Measurements from ENCODE around the gene DRD3.

DRD3 gene

GRCh38 chr3:114176487-114176886 is 2.4 kb downstream of the DRD3 start:
- no peaks in the 10 kb centered on the region for H4K20me1 ChIP-seq (ENCODE audit: control insufficient read depth, insufficient read depth, low read depth, low read length)
- no peak overlapping the region for H3K4me2 ChIP-seq (ENCODE audit: low read length)
- no peak overlapping the region for H3K27ac ChIP-seq (ENCODE audit: low read depth, low read length)
- no peaks in the 10 kb centered on the region for H3K79me2 ChIP-seq (ENCODE audit: control insufficient read depth, low read length)
- H3F3A ChIP-seq (ENCODE audit: control insufficient read depth, insufficient read depth), result no peaks in the 10 kb centered on the region
- H3K9me3 ChIP-seq (ENCODE audit: control insufficient read depth, insufficient read depth, low read length), result no peaks in the 10 kb centered on the region
- H3K4me1 ChIP-seq (ENCODE audit: control insufficient read depth, low read length), result no peaks in the 10 kb centered on the region
- TF ChIP-seq CTCF (IDR thresholded peaks at IDR 0.05; ENCODE audit: low read depth, low read length, poor library complexity, severe bottlenecking) (no peak), EZH2phosphoT487 (IDR thresholded peaks at IDR 0.05; ENCODE audit: borderline replicate concordance, low read length) (no peak)
- no peaks in the 10 kb centered on the region for H3K9me2 ChIP-seq (replicated peaks; ENCODE audit: control insufficient read depth, low read length)
- H3K36me3 ChIP-seq (ENCODE audit: control insufficient read depth, low read length), result no peaks in the 10 kb centered on the region
- H3K27me3 ChIP-seq (ENCODE audit: control insufficient read depth, low read length), result peaks cover 15% of the 10 kb centered on the region
- no peak overlapping the region for H3K4me3 ChIP-seq (ENCODE audit: low read length)

GRCh38 chr3:114175204-114175987 is 3.5 kb downstream of the DRD3 start:
- Histone ChIP-seq H3K9me3 (ENCODE audit: control insufficient read depth, insufficient read depth, low read length) (no peaks in the 10 kb centered on the region), H3K36me3 (ENCODE audit: control insufficient read depth, low read length) (no peaks in the 10 kb centered on the region), H3F3A (ENCODE audit: control insufficient read depth, insufficient read depth) (no peaks in the 10 kb centered on the region), H3K4me2 (ENCODE audit: low read length) (no peak overlapping the region), H3K4me3 (ENCODE audit: low read length) (no peak overlapping the region), H3K9me2 (replicated peaks; ENCODE audit: control insufficient read depth, low read length) (no peaks in the 10 kb centered on the region), H3K4me1 (ENCODE audit: control insufficient read depth, low read length) (no peaks in the 10 kb centered on the region), H4K20me1 (ENCODE audit: control insufficient read depth, insufficient read depth, low read depth, low read length) (no peaks in the 10 kb centered on the region), H3K79me2 (ENCODE audit: control insufficient read depth, low read length) (no peaks in the 10 kb centered on the region), H3K27me3 (ENCODE audit: control insufficient read depth, low read length) (peaks cover 14% of the 10 kb centered on the region), H3K27ac (ENCODE audit: low read depth, low read length) (no peak overlapping the region)
- TF ChIP-seq EZH2phosphoT487 (IDR thresholded peaks at IDR 0.05; ENCODE audit: borderline replicate concordance, low read length), result no peak
- no peak for TF ChIP-seq CTCF (IDR thresholded peaks at IDR 0.05; ENCODE audit: low read depth, low read length, poor library complexity, severe bottlenecking)

GRCh38 chr3:114171677-114172076 is 7.2 kb downstream of the DRD3 start:
- no peaks in the 10 kb centered on the region for H3K9me2 ChIP-seq (replicated peaks; ENCODE audit: control insufficient read depth, low read length)
- no peak overlapping the region for H3K27ac ChIP-seq (ENCODE audit: low read depth, low read length)
- no peaks in the 10 kb centered on the region for H3K9me3 ChIP-seq (ENCODE audit: control insufficient read depth, insufficient read depth, low read length)
- no peaks in the 10 kb centered on the region for H3K4me1 ChIP-seq (ENCODE audit: control insufficient read depth, low read length)
- H3K36me3 ChIP-seq (ENCODE audit: control insufficient read depth, low read length), result no peaks in the 10 kb centered on the region
- peaks cover 5% of the 10 kb centered on the region; the same call in 1 of the 2 replicates for H3K27me3 ChIP-seq (ENCODE audit: control insufficient read depth, low read length)
- no peaks in the 10 kb centered on the region for H4K20me1 ChIP-seq (ENCODE audit: control insufficient read depth, insufficient read depth, low read depth, low read length)
- H3F3A ChIP-seq (ENCODE audit: control insufficient read depth, insufficient read depth), result no peaks in the 10 kb centered on the region
- H3K79me2 ChIP-seq (ENCODE audit: control insufficient read depth, low read length), result no peaks in the 10 kb centered on the region
- H3K4me2 ChIP-seq (ENCODE audit: low read length), result no peak overlapping the region
- no peak overlapping the region for H3K4me3 ChIP-seq (ENCODE audit: low read length)
- no peak for TF ChIP-seq EZH2phosphoT487 (IDR thresholded peaks at IDR 0.05; ENCODE audit: borderline replicate concordance, low read length)
- TF ChIP-seq CTCF (IDR thresholded peaks at IDR 0.05; ENCODE audit: low read depth, low read length, poor library complexity, severe bottlenecking), result no peak

Data from DOHH2 (cell line).